H9 (cell line): ENCODE measurements around the gene PLD1. TPM values are rescaled to one million over a fixed set of nuclear protein-coding genes. Genes with fewer than 3 reads are reported as not detected.

ENCODE experiments used
- DNase-seq: peaks from one replicate; pipeline ENCODE4 v3.0.0-alpha.2; 2017
- H2AFZ ChIP-seq: one replicate; pipeline ENCODE4 v1.6.1; 2013; ENCODE audit warnings: mild to moderate bottlenecking, low read length, control low read depth, moderate library complexity
- H2AK5ac ChIP-seq: 2 replicates; pipeline ENCODE4 v1.6.1; 2013; ENCODE audit warnings: low read length, control low read depth, mixed read lengths; ENCODE audit not compliant: insufficient read length
- H2BK120ac ChIP-seq: one replicate; pipeline ENCODE4 v1.6.1; 2013; ENCODE audit warnings: low read depth, mild to moderate bottlenecking, low read length, control low read depth, inconsistent platforms; ENCODE audit not compliant: poor library complexity, severe bottlenecking
- H2BK12ac ChIP-seq: 2 replicates; pipeline ENCODE4 v1.6.1; 2013; ENCODE audit warnings: low read length, control low read depth, mixed read lengths, low read depth; ENCODE audit not compliant: insufficient read length
- H2BK15ac ChIP-seq: 2 replicates; pipeline ENCODE4 v1.6.1; 2013; ENCODE audit warnings: low read depth, low read length, control low read depth
- H2BK20ac ChIP-seq: one replicate; pipeline ENCODE4 v1.6.1; 2013; ENCODE audit warnings: low read depth, mild to moderate bottlenecking, low read length, control low read depth, inconsistent platforms; ENCODE audit not compliant: poor library complexity, severe bottlenecking
- H2BK5ac ChIP-seq: 2 replicates; pipeline ENCODE4 v1.6.1; 2013; ENCODE audit warnings: low read length, control low read depth, mixed read lengths; ENCODE audit not compliant: insufficient read length
- H3K14ac ChIP-seq: 2 replicates; pipeline ENCODE4 v1.6.1; 2013; ENCODE audit warnings: low read length, control low read depth; ENCODE audit not compliant: insufficient read depth
- H3K18ac ChIP-seq: 2 replicates; pipeline ENCODE4 v1.6.1; 2013; ENCODE audit warnings: low read depth, mild to moderate bottlenecking, mixed read lengths, low read length, control low read depth; ENCODE audit not compliant: insufficient read length
- H3K23ac ChIP-seq: 2 replicates; pipeline ENCODE4 v1.6.1; 2013; ENCODE audit warnings: low read length, control low read depth, mixed read lengths, low read depth; ENCODE audit not compliant: insufficient read length
- H3K23me2 ChIP-seq: 2 replicates; pipeline ENCODE4 v1.6.1; 2013; ENCODE audit warnings: low read depth, mild to moderate bottlenecking, mixed read lengths, low read length, control low read depth; ENCODE audit not compliant: insufficient read length, poor library complexity, severe bottlenecking
- H3K27ac ChIP-seq: 2 replicates; pipeline ENCODE4 v1.5.1; 2013; ENCODE audit warnings: low read length, control low read depth, mixed read lengths, low read depth; ENCODE audit not compliant: insufficient read length
- H3K27me3 ChIP-seq: 2 replicates; pipeline ENCODE4 v1.6.1; 2013; ENCODE audit warnings: low read length, control low read depth, inconsistent platforms; ENCODE audit not compliant: insufficient read depth
- H3K4ac ChIP-seq: 2 replicates; pipeline ENCODE4 v1.6.1; 2013; ENCODE audit warnings: low read depth, mild to moderate bottlenecking, control low read depth, inconsistent platforms, low read length, moderate library complexity
- H3K4me1 ChIP-seq: 2 replicates; pipeline ENCODE4 v1.6.1; 2013; ENCODE audit warnings: low read length, control low read depth, inconsistent platforms; ENCODE audit not compliant: insufficient read depth
- H3K4me2 ChIP-seq: 2 replicates; pipeline ENCODE4 v1.6.1; 2013; ENCODE audit warnings: low read length, control low read depth, mixed read lengths; ENCODE audit not compliant: insufficient read length, insufficient read depth
- H3K56ac ChIP-seq: 2 replicates; pipeline ENCODE4 v1.6.1; 2013; ENCODE audit warnings: low read depth, mild to moderate bottlenecking, mixed read lengths, low read length, control low read depth; ENCODE audit not compliant: insufficient read length
- H3K79me1 ChIP-seq: 2 replicates; pipeline ENCODE4 v1.6.1; 2013; ENCODE audit warnings: low read depth, mild to moderate bottlenecking, moderate library complexity, low read length, control low read depth, inconsistent platforms; ENCODE audit not compliant: insufficient read depth, poor library complexity, severe bottlenecking
- H3K79me2 ChIP-seq: 2 replicates; pipeline ENCODE4 v1.6.1; 2013; ENCODE audit warnings: low read length, control low read depth, inconsistent platforms; ENCODE audit not compliant: insufficient read depth
- H3K9ac ChIP-seq: 2 replicates; pipeline ENCODE4 v1.6.1; 2013; ENCODE audit warnings: low read length, control low read depth, mixed read lengths; ENCODE audit not compliant: insufficient read length; ENCODE audit errors: extremely low read depth
- H3K9me3 ChIP-seq: one replicate; pipeline ENCODE4 v1.6.1; 2013; ENCODE audit warnings: low read depth, low read length, inconsistent platforms; ENCODE audit not compliant: control insufficient read depth
- H3T11ph ChIP-seq: one replicate; pipeline ENCODE4 v1.6.1; 2013; ENCODE audit warnings: mild to moderate bottlenecking, low read length, control low read depth, inconsistent platforms
- H4K20me1 ChIP-seq: one replicate; pipeline ENCODE4 v1.6.1; 2013; ENCODE audit not compliant: control insufficient read depth, insufficient read length, insufficient read depth
- H4K5ac ChIP-seq: 2 replicates; pipeline ENCODE4 v1.6.1; 2013; ENCODE audit warnings: low read depth, mild to moderate bottlenecking, mixed read lengths, low read length, control low read depth; ENCODE audit not compliant: insufficient read length
- H4K8ac ChIP-seq: replicated peaks from 2 replicates; pipeline ENCODE4 v1.6.1; 2013; ENCODE audit warnings: low read length, control low read depth, mixed read lengths, low read depth; ENCODE audit not compliant: insufficient read length
- H4K91ac ChIP-seq: 2 replicates; pipeline ENCODE4 v1.6.1; 2013; ENCODE audit warnings: low read depth, mild to moderate bottlenecking, moderate library complexity, mixed read lengths, low read length, control low read depth; ENCODE audit not compliant: insufficient read length
- H3K27ac Mint-ChIP-seq, 3 experiments: 2 replicates in 2 of 3; 3 replicates in 1 of 3; pipeline ENCODE4 v1.8.0; 2020 to 2021; ENCODE audit warnings: mixed read lengths in 3 of 3, mild to moderate bottlenecking in 1 of 3, moderate library complexity in 1 of 3
- H3K27me3 Mint-ChIP-seq: 2 replicates; pipeline ENCODE4 v1.8.0; 2021; ENCODE audit warnings: low read depth, mild to moderate bottlenecking, moderate library complexity, mixed read lengths
- H3K36me3 Mint-ChIP-seq, 3 experiments: 2 replicates in 2 of 3; 3 replicates in 1 of 3; pipeline ENCODE4 v1.8.0; 2020 to 2021; ENCODE audit warnings: low read depth in 3 of 3, mixed read lengths in 3 of 3; ENCODE audit not compliant: insufficient read depth in 1 of 3
- H3K4me1 Mint-ChIP-seq, 2 experiments: 2 replicates each; pipeline ENCODE4 v1.8.0; 2020; ENCODE audit warnings: mixed read lengths in 2 of 2
- H3K4me3 Mint-ChIP-seq, 2 experiments: 2 replicates in 1 of 2; 3 replicates in 1 of 2; pipeline ENCODE4 v1.8.0; 2020 to 2021; ENCODE audit warnings: mild to moderate bottlenecking in 2 of 2, mixed read lengths in 2 of 2, moderate library complexity in 1 of 2
- H3K9me3 Mint-ChIP-seq, 2 experiments: 2 replicates in 1 of 2; 3 replicates in 1 of 2; pipeline ENCODE4 v1.8.0; 2020; ENCODE audit warnings: mild to moderate bottlenecking in 2 of 2, mixed read lengths in 2 of 2, moderate library complexity in 1 of 2
- WGBS: extraction: QIAGEN DNeasy Blood & Tissue Kit; methylation state at CpG from one replicate; pipeline ENCODE4 v1.1.7; 2013; ENCODE audit warnings: missing lambda C conversion rate, low lambda C conversion rate, mixed read lengths; ENCODE audit not compliant: insufficient read length; ENCODE audit errors: extremely low coverage; 5-methylcytosine and 5-hydroxymethylcytosine counted together
- total RNA-seq: library from RNA; stranded (reverse); gene quantifications from 2 replicates; pipeline ENCODE4 v1.2.1, GENCODE V29; 2021
- TF ChIP-seq, protein P1 (sequence below): fragments of 200-600 bp; sonication (generic); conservative IDR thresholded peaks from 3 replicates; pipeline ENCODE4 v1.8.0; 2021; ENCODE audit warnings: antibody characterized with exemption, mild to moderate bottlenecking

PLD1 gene
- total RNA-seq, 1 experiment from 2014 or later: 1.8 TPM

DNA sequence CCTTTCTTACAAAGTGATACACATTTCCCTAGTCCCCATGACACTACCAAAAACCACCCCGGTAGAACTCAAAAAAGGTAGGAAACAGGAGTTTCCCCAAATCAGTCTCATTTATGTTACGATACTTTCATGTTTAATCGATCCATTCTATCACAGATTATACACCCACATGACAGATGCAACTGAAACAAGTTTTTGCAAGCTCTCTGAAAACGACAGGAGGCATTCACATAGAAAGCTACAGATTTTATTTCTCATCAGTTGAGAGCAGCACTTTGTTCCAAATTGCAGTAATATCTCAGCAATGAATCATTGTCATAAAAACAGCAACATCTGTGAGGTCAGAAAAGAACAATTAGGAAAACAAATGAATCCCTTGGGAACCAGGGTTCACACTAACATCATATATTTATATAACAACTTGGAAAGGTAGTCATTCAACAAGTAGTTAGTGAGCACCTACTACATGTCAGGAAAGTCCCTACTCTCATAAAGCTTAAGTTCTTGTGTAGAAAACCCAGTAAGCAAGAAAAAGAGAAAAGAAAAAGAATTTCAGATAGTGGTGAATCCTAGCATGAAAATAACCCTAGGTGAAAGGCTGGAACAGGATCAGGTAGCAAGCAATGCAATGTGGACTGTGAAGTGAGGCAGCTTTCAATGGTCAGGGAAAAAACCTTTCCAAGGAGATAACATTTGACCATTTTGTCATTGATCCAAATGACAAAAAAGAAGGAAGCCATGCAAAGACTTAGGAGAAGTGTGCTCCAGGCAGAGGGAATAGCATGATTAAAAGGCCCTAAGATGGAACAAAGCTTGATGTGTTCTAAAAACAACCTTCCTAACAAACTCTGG lies 8.3 kb downstream of the PLD1 start:
- no peak overlapping the region for H3K14ac ChIP-seq
- no peak overlapping the region for H3K23ac ChIP-seq
- no peaks in the 10 kb centered on the region for H4K20me1 ChIP-seq
- H4K8ac ChIP-seq: no peak overlapping the region
- H3K36me3 Mint-ChIP-seq: no peaks in the 10 kb centered on the region
- H2BK12ac ChIP-seq: no peak overlapping the region
- no peak overlapping the region for H3K4ac ChIP-seq
- H3K27ac ChIP-seq: no peak overlapping the region
- H2BK15ac ChIP-seq: no peak overlapping the region
- H3K9ac ChIP-seq: no peak overlapping the region
- H3K79me1 ChIP-seq: no peaks in the 10 kb centered on the region
- H2BK5ac ChIP-seq: no peak overlapping the region
- no peak overlapping the region for H4K91ac ChIP-seq
- TF ChIP-seq, protein P1, sequence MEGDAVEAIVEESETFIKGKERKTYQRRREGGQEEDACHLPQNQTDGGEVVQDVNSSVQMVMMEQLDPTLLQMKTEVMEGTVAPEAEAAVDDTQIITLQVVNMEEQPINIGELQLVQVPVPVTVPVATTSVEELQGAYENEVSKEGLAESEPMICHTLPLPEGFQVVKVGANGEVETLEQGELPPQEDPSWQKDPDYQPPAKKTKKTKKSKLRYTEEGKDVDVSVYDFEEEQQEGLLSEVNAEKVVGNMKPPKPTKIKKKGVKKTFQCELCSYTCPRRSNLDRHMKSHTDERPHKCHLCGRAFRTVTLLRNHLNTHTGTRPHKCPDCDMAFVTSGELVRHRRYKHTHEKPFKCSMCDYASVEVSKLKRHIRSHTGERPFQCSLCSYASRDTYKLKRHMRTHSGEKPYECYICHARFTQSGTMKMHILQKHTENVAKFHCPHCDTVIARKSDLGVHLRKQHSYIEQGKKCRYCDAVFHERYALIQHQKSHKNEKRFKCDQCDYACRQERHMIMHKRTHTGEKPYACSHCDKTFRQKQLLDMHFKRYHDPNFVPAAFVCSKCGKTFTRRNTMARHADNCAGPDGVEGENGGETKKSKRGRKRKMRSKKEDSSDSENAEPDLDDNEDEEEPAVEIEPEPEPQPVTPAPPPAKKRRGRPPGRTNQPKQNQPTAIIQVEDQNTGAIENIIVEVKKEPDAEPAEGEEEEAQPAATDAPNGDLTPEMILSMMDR: no peak
- H3K4me3 Mint-ChIP-seq: no peak overlapping the region
- no peak for DNase-seq
- no peak overlapping the region for H3K27ac Mint-ChIP-seq
- H3K9me3 ChIP-seq: no peaks in the 10 kb centered on the region
- no peak overlapping the region for H4K5ac ChIP-seq
- no peaks in the 10 kb centered on the region for H3K9me3 Mint-ChIP-seq
- WGBS: no CpG with 5 or more reads among the region's 4 CpGs
- no peak overlapping the region for H3K18ac ChIP-seq
- H2BK20ac ChIP-seq: no peak overlapping the region
- H2AK5ac ChIP-seq: no peak overlapping the region
- H3K27me3 Mint-ChIP-seq: peaks cover 2% of the 10 kb centered on the region; the same call in 1 of the 2 replicates
- no peaks in the 10 kb centered on the region for H3K79me2 ChIP-seq
- H3K4me2 ChIP-seq: no peak overlapping the region
- no peak overlapping the region for H2AFZ ChIP-seq
- no peaks in the 10 kb centered on the region for H3K23me2 ChIP-seq
- peaks cover 7% of the 10 kb centered on the region; the same call in 1 of the 2 replicates for H3K4me1 ChIP-seq
- H3T11ph ChIP-seq: no peak overlapping the region
- no peak overlapping the region for H3K56ac ChIP-seq
- H2BK120ac ChIP-seq: no peak overlapping the region
- peaks cover 8 to 9% of the 10 kb centered on the region in 2 experiments for H3K4me1 Mint-ChIP-seq
- H3K27me3 ChIP-seq: no peaks in the 10 kb centered on the region
